ES-I3 (cell line): ENCODE data around the gene FAM163B.
A peak's percentile ranks its signal among the peaks of the same experiment; 100 is the strongest.

Source experiments
- H3K36me3 ChIP-seq: 2 replicates; pipeline ENCODE4 v1.6.1; 2013; ENCODE audit warnings: mild to moderate bottlenecking, low read length, control low read depth, moderate library complexity; ENCODE audit not compliant: insufficient read depth
- H3K4me1 ChIP-seq: 2 replicates; pipeline ENCODE4 v1.6.1; 2013; ENCODE audit warnings: mild to moderate bottlenecking, control low read depth, low read length; ENCODE audit not compliant: insufficient read depth
- H3K9ac ChIP-seq: 2 replicates; pipeline ENCODE4 v1.6.1; 2013; ENCODE audit warnings: low read depth, mild to moderate bottlenecking, low read length, moderate library complexity
- H3K9me3 ChIP-seq: 2 replicates; pipeline ENCODE4 v1.6.1; 2013; ENCODE audit warnings: mild to moderate bottlenecking, low read length, moderate library complexity; ENCODE audit not compliant: control insufficient read depth, insufficient read depth

The FAM163B gene

GRCh38 chr9:133615606-133616188 lies 6.5 kb upstream of the FAM163B start:
- Histone ChIP-seq H3K36me3 (no peaks in the 10 kb centered on the region), H3K9me3 (no peaks in the 10 kb centered on the region), H3K9ac (no peak overlapping the region), H3K4me1 (no peaks in the 10 kb centered on the region)

- no peak overlapping the region for H3K9ac ChIP-seq
- no peaks in the 10 kb centered on the region for H3K36me3 ChIP-seq
- no peaks in the 10 kb centered on the region for H3K4me1 ChIP-seq
- H3K9me3 ChIP-seq = no peaks in the 10 kb centered on the region
These were observed 6.0 kb upstream of the FAM163B start for GRCh38 chr9:133615186-133615585.

- no peaks in the 10 kb centered on the region for H3K36me3 ChIP-seq
- no peaks in the 10 kb centered on the region for H3K9me3 ChIP-seq
- H3K9ac ChIP-seq = no peak overlapping the region
- no peaks in the 10 kb centered on the region for H3K4me1 ChIP-seq
These were observed 5.5 kb upstream of the FAM163B start for GRCh38 chr9:133614678-133615077.

- no peaks in the 10 kb centered on the region for H3K9me3 ChIP-seq
- no peaks in the 10 kb centered on the region for H3K36me3 ChIP-seq
- no peak overlapping the region for H3K9ac ChIP-seq
- no peaks in the 10 kb centered on the region for H3K4me1 ChIP-seq
These were observed 4.9 kb upstream of the FAM163B start for GRCh38 chr9:133614056-133614455.

GRCh38 chr9:133613432-133613831 lies 4.2 kb upstream of the FAM163B start:
- H3K9ac ChIP-seq = no peak overlapping the region
- H3K9me3 ChIP-seq = no peaks in the 10 kb centered on the region
- no peaks in the 10 kb centered on the region for H3K4me1 ChIP-seq
- no peaks in the 10 kb centered on the region for H3K36me3 ChIP-seq

GRCh38 chr9:133612816-133613215 lies 3.6 kb upstream of the FAM163B start:
- Histone ChIP-seq H3K4me1 (no peaks in the 10 kb centered on the region), H3K9me3 (no peaks in the 10 kb centered on the region), H3K36me3 (no peaks in the 10 kb centered on the region), H3K9ac (no peak overlapping the region)

GRCh38 chr9:133612051-133612450 lies 2.9 kb upstream of the FAM163B start:
- H3K9ac ChIP-seq = no peak overlapping the region
- H3K9me3 ChIP-seq = no peaks in the 10 kb centered on the region
- no peaks in the 10 kb centered on the region for H3K36me3 ChIP-seq
- no peaks in the 10 kb centered on the region for H3K4me1 ChIP-seq

- no peaks in the 10 kb centered on the region for H3K9me3 ChIP-seq
These were observed 1.7 kb upstream of the FAM163B start for GRCh38 chr9:133610845-133611244.

GRCh38 chr9:133608889-133609288 lies 300 bp downstream of the FAM163B start:
- Histone ChIP-seq H3K9me3 (no peaks in the 10 kb centered on the region), H3K36me3 (no peaks in the 10 kb centered on the region), H3K4me1 (no peaks in the 10 kb centered on the region; the same call in 1 of the 2 replicates), H3K9ac (peak overlapping the region; percentile 55)

More at GRCh38 chr9:133610845-133611244, 1.7 kb upstream of the FAM163B start:
- Histone ChIP-seq H3K4me1 (no peaks in the 10 kb centered on the region), H3K36me3 (no peaks in the 10 kb centered on the region), H3K9ac (no peak overlapping the region)

- Histone ChIP-seq H3K9me3 (no peaks in the 10 kb centered on the region), H3K36me3 (no peaks in the 10 kb centered on the region), H3K4me1 (no peaks in the 10 kb centered on the region; the same call in 1 of the 2 replicates), H3K9ac (no peak overlapping the region)
These were observed 807 bp downstream of the FAM163B start for GRCh38 chr9:133608382-133608781.

GRCh38 chr9:133607976-133608375 lies 1.2 kb downstream of the FAM163B start:
- no peaks in the 10 kb centered on the region; the same call in 1 of the 2 replicates for H3K4me1 ChIP-seq
- no peak overlapping the region for H3K9ac ChIP-seq
- H3K9me3 ChIP-seq = no peaks in the 10 kb centered on the region
- H3K36me3 ChIP-seq = no peaks in the 10 kb centered on the region

- Histone ChIP-seq H3K4me1 (no peaks in the 10 kb centered on the region; the same call in 1 of the 2 replicates), H3K9ac (no peak overlapping the region), H3K9me3 (no peaks in the 10 kb centered on the region), H3K36me3 (no peaks in the 10 kb centered on the region)
These were observed 1.8 kb downstream of the FAM163B start for GRCh38 chr9:133607381-133607780.

- H3K4me1 ChIP-seq = no peaks in the 10 kb centered on the region; the same call in 1 of the 2 replicates
- H3K9ac ChIP-seq = no peak overlapping the region
- H3K36me3 ChIP-seq = no peaks in the 10 kb centered on the region
- no peaks in the 10 kb centered on the region for H3K9me3 ChIP-seq
These were observed 2.5 kb downstream of the FAM163B start for GRCh38 chr9:133606708-133607025.

GRCh38 chr9:133605856-133606707 lies 3.1 kb downstream of the FAM163B start:
- no peaks in the 10 kb centered on the region for H3K9me3 ChIP-seq
- no peak overlapping the region for H3K9ac ChIP-seq
- H3K36me3 ChIP-seq = no peaks in the 10 kb centered on the region
- no peaks in the 10 kb centered on the region; the same call in 1 of the 2 replicates for H3K4me1 ChIP-seq

- Histone ChIP-seq H3K9me3 (no peaks in the 10 kb centered on the region), H3K36me3 (no peaks in the 10 kb centered on the region), H3K4me1 (no peaks in the 10 kb centered on the region; the same call in 1 of the 2 replicates), H3K9ac (no peak overlapping the region)
These were observed 3.7 kb downstream of the FAM163B start for GRCh38 chr9:133605446-133605845.
